HEK293T (cell line): Measurements from ENCODE around the gene MAP6D1.

ENCODE experiments used
- CTCF ChIA-PET: fragments of 350-600 bp; formaldehyde crosslinking; extraction: SDS; loops from one replicate; lab custom pipeline; 2021; ENCODE audit warnings: antibody characterized with exemption, inconsistent platforms; lab: Yijun Ruan, JAX
- POLR2A ChIA-PET: fragments of 350-600 bp; formaldehyde crosslinking; extraction: SDS; loops from one replicate; lab custom pipeline; 2020; ENCODE audit warnings: antibody characterized with exemption, inconsistent platforms; lab: Yijun Ruan, JAX
- DNase-seq: peaks from one replicate; pipeline ENCODE4 v3.0.0; 2012; ENCODE audit warnings: mixed read lengths; ENCODE audit errors: extremely low spot score
- ARNT ChIP-seq: fragments of 450-650 bp; IDR thresholded peaks from 2 replicates; pipeline ENCODE4 v1.6.1; 2017; ENCODE audit warnings: mild to moderate bottlenecking
- BHLHE40 ChIP-seq: fragments of 450-650 bp; IDR thresholded peaks from 2 replicates; pipeline ENCODE4 v1.6.1; 2016; ENCODE audit warnings: mild to moderate bottlenecking, moderate library complexity, borderline replicate concordance
- CTBP1 ChIP-seq: fragments of 450-650 bp; IDR thresholded peaks from 2 replicates; pipeline ENCODE4 v1.6.1; 2016; ENCODE audit warnings: borderline replicate concordance
- ELF4 ChIP-seq: fragments of 450-650 bp; IDR thresholded peaks from 2 replicates; pipeline ENCODE4 v1.6.1; 2017; ENCODE audit warnings: antibody characterized with exemption
- FOXA1 ChIP-seq: fragments of 450-650 bp; IDR thresholded peaks from 2 replicates; pipeline ENCODE4 v1.6.1; 2016; ENCODE audit warnings: mild to moderate bottlenecking
- FOXK2 ChIP-seq: fragments of 450-650 bp; IDR thresholded peaks from 2 replicates; pipeline ENCODE4 v1.6.1; 2016; ENCODE audit warnings: mild to moderate bottlenecking
- FOXM1 ChIP-seq: fragments of 450-650 bp; IDR thresholded peaks from 2 replicates; pipeline ENCODE4 v1.6.1; 2017; ENCODE audit warnings: mild to moderate bottlenecking, borderline replicate concordance
- HDGF ChIP-seq: fragments of 450-650 bp; IDR thresholded peaks from 2 replicates; pipeline ENCODE4 v1.6.1; 2017; ENCODE audit warnings: antibody characterized with exemption, borderline replicate concordance
- L3MBTL2 ChIP-seq: fragments of 450-650 bp; conservative IDR thresholded peaks from 2 replicates; pipeline ENCODE4 v1.6.1; 2016; ENCODE audit warnings: mild to moderate bottlenecking
- LEF1 ChIP-seq: fragments of 450-650 bp; IDR thresholded peaks from 2 replicates; pipeline ENCODE4 v1.6.1; 2017; ENCODE audit warnings: mild to moderate bottlenecking, borderline replicate concordance
- NFRKB ChIP-seq: fragments of 450-650 bp; IDR thresholded peaks from 2 replicates; pipeline ENCODE4 v1.6.1; 2016; ENCODE audit warnings: mild to moderate bottlenecking, moderate library complexity
- SP1 ChIP-seq: fragments of 450-650 bp; IDR thresholded peaks from 2 replicates; pipeline ENCODE4 v1.6.1; 2017
- SUZ12 ChIP-seq: fragments of 450-650 bp; IDR thresholded peaks from 2 replicates; pipeline ENCODE4 v1.6.1; 2016; ENCODE audit warnings: mild to moderate bottlenecking
- TARDBP ChIP-seq: fragments of 450-650 bp; IDR thresholded peaks from 2 replicates; pipeline ENCODE4 v1.6.1; 2016
- ZNF384 ChIP-seq: fragments of 450-650 bp; IDR thresholded peaks from 2 replicates; pipeline ENCODE4 v1.6.1; 2016
- TF ChIP-seq, protein P1 (sequence below): fragments of 450-650 bp; IDR thresholded peaks from 2 replicates; pipeline ENCODE4 v1.6.1; 2016

MAP6D1 gene

GRCh38 chr3:183801601-183802000 lies 23.8 kb downstream of the MAP6D1 start:
- POLR2A ChIA-PET: no interaction called here

DNA sequence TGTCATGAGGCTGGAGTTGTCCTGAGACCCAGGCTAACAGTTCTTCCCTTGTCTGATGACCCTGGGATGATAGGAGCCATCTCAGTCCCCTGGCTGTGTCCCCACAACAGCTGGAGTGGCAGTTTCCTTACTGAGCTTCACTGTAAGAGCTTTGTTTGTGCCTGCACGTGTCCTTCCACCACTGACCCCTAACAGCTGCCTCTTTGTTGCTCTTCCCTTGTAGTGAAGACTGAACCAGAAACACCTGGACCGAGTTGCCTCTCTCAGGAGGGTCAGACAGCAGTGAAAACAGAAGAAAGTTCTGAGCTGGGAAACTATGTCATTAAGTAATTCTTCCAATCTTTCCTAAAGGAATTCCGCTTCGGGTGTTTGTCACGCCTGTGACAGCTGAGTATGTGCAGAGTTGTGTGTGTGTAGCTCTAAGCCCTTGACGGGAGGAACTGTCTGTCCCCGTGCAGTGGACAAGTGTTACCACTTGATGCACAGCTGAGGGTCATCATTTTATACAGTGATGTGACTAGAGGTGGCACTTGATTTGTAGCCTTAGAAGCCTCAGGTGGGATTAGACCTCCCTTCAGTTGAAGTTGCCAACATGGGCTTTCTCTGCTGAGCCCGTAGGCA lies 25.0 kb downstream of the MAP6D1 start:
- no peak for TF ChIP-seq HDGF
- TF ChIP-seq LEF1: no peak
- no peak for TF ChIP-seq CTBP1
- TF ChIP-seq, protein P1, sequence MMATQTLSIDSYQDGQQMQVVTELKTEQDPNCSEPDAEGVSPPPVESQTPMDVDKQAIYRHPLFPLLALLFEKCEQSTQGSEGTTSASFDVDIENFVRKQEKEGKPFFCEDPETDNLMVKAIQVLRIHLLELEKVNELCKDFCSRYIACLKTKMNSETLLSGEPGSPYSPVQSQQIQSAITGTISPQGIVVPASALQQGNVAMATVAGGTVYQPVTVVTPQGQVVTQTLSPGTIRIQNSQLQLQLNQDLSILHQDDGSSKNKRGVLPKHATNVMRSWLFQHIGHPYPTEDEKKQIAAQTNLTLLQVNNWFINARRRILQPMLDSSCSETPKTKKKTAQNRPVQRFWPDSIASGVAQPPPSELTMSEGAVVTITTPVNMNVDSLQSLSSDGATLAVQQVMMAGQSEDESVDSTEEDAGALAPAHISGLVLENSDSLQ: no peak
- TF ChIP-seq ELF4: no peak
- TF ChIP-seq BHLHE40: no peak
- TF ChIP-seq TARDBP: no peak
- TF ChIP-seq NFRKB: no peak
- no peak for TF ChIP-seq FOXA1
- no peak for TF ChIP-seq FOXK2
- no peak for DNase-seq
- ChIA-PET CTCF (interaction anchor here (1.3 to 1.5 kb wide), 2 partner anchors 24 to 85 kb away, joined by 3 to 5 read pairs; partner anchors contain the start of gene PARL), POLR2A (no interaction called here)

More at GRCh38 chr3:183801601-183802000, 23.8 kb downstream of the MAP6D1 start:
- CTCF ChIA-PET: no interaction called here
- no peak for DNase-seq
- TF ChIP-seq ELF4 (no peak), ARNT (no peak), CTBP1 (no peak), SUZ12 (no peak), BHLHE40 (no peak), L3MBTL2 (no peak), FOXA1 (no peak), TARDBP (no peak), FOXK2 (no peak), ZNF384 (no peak), SP1 (no peak), NFRKB (no peak)
- TF ChIP-seq, protein P1: no peak

- ChIA-PET POLR2A (no interaction called here), CTCF (interaction anchor here (1.3 to 1.5 kb wide), 2 partner anchors 24 to 86 kb away, joined by 3 to 5 read pairs; partner anchors contain the start of gene PARL)
- no peak for TF ChIP-seq L3MBTL2
- no peak for TF ChIP-seq LEF1
- no peak for TF ChIP-seq NFRKB
- no peak for TF ChIP-seq FOXA1
- TF ChIP-seq CTBP1: no peak
- TF ChIP-seq FOXK2: no peak
- TF ChIP-seq ZNF384: no peak
- no peak for TF ChIP-seq ARNT
- TF ChIP-seq FOXM1: no peak
- TF ChIP-seq TARDBP: no peak
- TF ChIP-seq BHLHE40: no peak
- TF ChIP-seq HDGF: no peak
- TF ChIP-seq ELF4: no peak
- TF ChIP-seq, protein P1: no peak
- no peak for TF ChIP-seq SUZ12
- no peak for TF ChIP-seq SP1
- no peak for DNase-seq
Measured at GRCh38 chr3:183799461-183799860, 25.9 kb downstream of the MAP6D1 start.

- ChIA-PET POLR2A (interaction anchor here (0.7 kb wide), 1 partner anchor 11 kb away, joined by 3 read pairs; no protein-coding TSS in a partner anchor), CTCF (no interaction called here)
- no peak for DNase-seq
- TF ChIP-seq HDGF (no peak), ARNT (no peak), CTBP1 (no peak), BHLHE40 (no peak), ZNF384 (no peak), TARDBP (no peak), SUZ12 (no peak)
Measured at GRCh38 chr3:183797996-183798395, 27.4 kb downstream of the MAP6D1 start.

GRCh38 chr3:183796372-183796771 lies 29.0 kb downstream of the MAP6D1 start:
- no peak for DNase-seq
- POLR2A ChIA-PET: no interaction called here
- CTCF ChIA-PET: interaction anchor here (0.6 kb wide), 1 partner anchor 177 kb away, joined by 3 read pairs; no protein-coding TSS in a partner anchor
- TF ChIP-seq L3MBTL2 (no peak), TARDBP (no peak), BHLHE40 (no peak), CTBP1 (no peak), SUZ12 (no peak), ELF4 (no peak), FOXK2 (no peak), LEF1 (no peak), FOXM1 (no peak), HDGF (no peak), SP1 (no peak), FOXA1 (no peak), ZNF384 (no peak), ARNT (no peak), NFRKB (no peak)
- TF ChIP-seq, protein P1: no peak
